GM19328 (cell line): ENCODE data around the gene FAM171A1.

Source experiments
- ATAC-seq: cut with Tn5 transposase; IDR thresholded peaks from one replicate; pipeline ENCODE4 v1.9.1; 2021; ENCODE audit warnings: mild to moderate bottlenecking, moderate library complexity; ENCODE audit not compliant: unreplicated experiment

The FAM171A1 gene

GRCh38 chr10:15181576-15182156, 189.4 kb downstream of the FAM171A1 start:
- ATAC-seq, result no peak

- no peak for ATAC-seq
Measured at GRCh38 chr10:15180736-15181135, 190.4 kb downstream of the FAM171A1 start.

- ATAC-seq, result no peak
Measured at GRCh38 chr10:15176269-15176668, 194.8 kb downstream of the FAM171A1 start.

GRCh38 chr10:15175587-15175986, 195.5 kb downstream of the FAM171A1 start:
- ATAC-seq, result no peak

GRCh38 chr10:15172306-15172840, 198.7 kb downstream of the FAM171A1 start:
- no peak for ATAC-seq

GRCh38 chr10:15169555-15170401, 201.3 kb downstream of the FAM171A1 start:
- no peak for ATAC-seq

- peak; percentile 37 for ATAC-seq
Measured at GRCh38 chr10:15168786-15169554, 202.1 kb downstream of the FAM171A1 start.

- peak; percentile 92 for ATAC-seq
Measured at GRCh38 chr10:15168291-15168785, 202.8 kb downstream of the FAM171A1 start, which contains the start of gene NMT2. Gene NMT2 (minus strand): TSS chr10:15168693. CDS start chr10:15168612, 81 bp downstream.

GRCh38 chr10:15167411-15168290, 203.4 kb downstream of the FAM171A1 start:
- ATAC-seq, result peak; percentile 27

GRCh38 chr10:15166325-15166724, 204.8 kb downstream of the FAM171A1 start:
- ATAC-seq, result no peak

- ATAC-seq, result no peak
Measured at GRCh38 chr10:15163253-15163828, 207.7 kb downstream of the FAM171A1 start.
